CD4-positive, alpha-beta T cell treated with Interleukin-1 beta for 1 hour (primary cell): ENCODE results near the gene SERINC5.
"Not testable (repeated sequence)": the region's sequence is repeated elsewhere in the genome, so short reads cannot be mapped to it uniquely, and the experiment has no call there.

Experiments used
- DNase-seq, 2 donors: peaks; one replicate each; pipeline ENCODE4 v3.0.0-alpha.2; 2020 to 2022

Gene SERINC5

GRCh38 chr5:80127116-80127552 is 128.7 kb downstream of the SERINC5 start:
- DNase-seq = peak in 1 of 2 donors; percentile 44

GRCh38 chr5:80125962-80126480 is 129.8 kb downstream of the SERINC5 start:
- DNase-seq = peak; percentile 17 to 34

GRCh38 chr5:80125022-80125961 is 130.6 kb downstream of the SERINC5 start:
- DNase-seq = no peak

- no peak for DNase-seq
Observed at GRCh38 chr5:80124121-80124918, 131.5 kb downstream of the SERINC5 start.

GRCh38 chr5:80122579-80122978 is 133.3 kb downstream of the SERINC5 start:
- DNase-seq = peak in 1 of 2 donors; percentile 61

GRCh38 chr5:80119372-80119771 is 136.5 kb downstream of the SERINC5 start:
- no peak for DNase-seq

GRCh38 chr5:80117446-80117845 is 138.4 kb downstream of the SERINC5 start:
- DNase-seq = no peak

GRCh38 chr5:80116465-80116864 is 139.4 kb downstream of the SERINC5 start:
- DNase-seq = no peak

- DNase-seq = no peak
Observed at GRCh38 chr5:80116000-80116399, 139.8 kb downstream of the SERINC5 start.

GRCh38 chr5:80114860-80115259 is 141.0 kb downstream of the SERINC5 start:
- no peak for DNase-seq

- DNase-seq = not testable (repeated sequence)
Observed at GRCh38 chr5:80111376-80111990, 144.4 kb downstream of the SERINC5 start.

- no peak for DNase-seq
Observed at GRCh38 chr5:80109646-80110478, 146.0 kb downstream of the SERINC5 start.

GRCh38 chr5:80106916-80107315 is 148.9 kb downstream of the SERINC5 start:
- DNase-seq = no peak

GRCh38 chr5:80105698-80106439 is 150.0 kb downstream of the SERINC5 start:
- DNase-seq = no peak

- DNase-seq = no peak
Observed at GRCh38 chr5:80103371-80103770, 152.5 kb downstream of the SERINC5 start.

- DNase-seq = no peak
Observed at GRCh38 chr5:80101993-80102392, 153.9 kb downstream of the SERINC5 start.

GRCh38 chr5:80097451-80097850 is 158.4 kb downstream of the SERINC5 start:
- DNase-seq = no peak

- no peak for DNase-seq
Observed at GRCh38 chr5:80094236-80094738, 161.6 kb downstream of the SERINC5 start.

GRCh38 chr5:80093796-80094195 is 162.1 kb downstream of the SERINC5 start:
- DNase-seq = no peak

- DNase-seq = peak in 1 of 2 donors; percentile 8
Observed at GRCh38 chr5:80092486-80093107, 163.3 kb downstream of the SERINC5 start.

- peak; percentile 10 to 73 for DNase-seq
Observed at GRCh38 chr5:80091792-80092192, 164.1 kb downstream of the SERINC5 start.
